Measurements from ENCODE around the gene WASHC2C.
"Not testable (repeated sequence)": the region's sequence is repeated elsewhere in the genome, so short reads cannot be mapped to it uniquely, and the experiment has no call there.

WASHC2C gene, protein sequence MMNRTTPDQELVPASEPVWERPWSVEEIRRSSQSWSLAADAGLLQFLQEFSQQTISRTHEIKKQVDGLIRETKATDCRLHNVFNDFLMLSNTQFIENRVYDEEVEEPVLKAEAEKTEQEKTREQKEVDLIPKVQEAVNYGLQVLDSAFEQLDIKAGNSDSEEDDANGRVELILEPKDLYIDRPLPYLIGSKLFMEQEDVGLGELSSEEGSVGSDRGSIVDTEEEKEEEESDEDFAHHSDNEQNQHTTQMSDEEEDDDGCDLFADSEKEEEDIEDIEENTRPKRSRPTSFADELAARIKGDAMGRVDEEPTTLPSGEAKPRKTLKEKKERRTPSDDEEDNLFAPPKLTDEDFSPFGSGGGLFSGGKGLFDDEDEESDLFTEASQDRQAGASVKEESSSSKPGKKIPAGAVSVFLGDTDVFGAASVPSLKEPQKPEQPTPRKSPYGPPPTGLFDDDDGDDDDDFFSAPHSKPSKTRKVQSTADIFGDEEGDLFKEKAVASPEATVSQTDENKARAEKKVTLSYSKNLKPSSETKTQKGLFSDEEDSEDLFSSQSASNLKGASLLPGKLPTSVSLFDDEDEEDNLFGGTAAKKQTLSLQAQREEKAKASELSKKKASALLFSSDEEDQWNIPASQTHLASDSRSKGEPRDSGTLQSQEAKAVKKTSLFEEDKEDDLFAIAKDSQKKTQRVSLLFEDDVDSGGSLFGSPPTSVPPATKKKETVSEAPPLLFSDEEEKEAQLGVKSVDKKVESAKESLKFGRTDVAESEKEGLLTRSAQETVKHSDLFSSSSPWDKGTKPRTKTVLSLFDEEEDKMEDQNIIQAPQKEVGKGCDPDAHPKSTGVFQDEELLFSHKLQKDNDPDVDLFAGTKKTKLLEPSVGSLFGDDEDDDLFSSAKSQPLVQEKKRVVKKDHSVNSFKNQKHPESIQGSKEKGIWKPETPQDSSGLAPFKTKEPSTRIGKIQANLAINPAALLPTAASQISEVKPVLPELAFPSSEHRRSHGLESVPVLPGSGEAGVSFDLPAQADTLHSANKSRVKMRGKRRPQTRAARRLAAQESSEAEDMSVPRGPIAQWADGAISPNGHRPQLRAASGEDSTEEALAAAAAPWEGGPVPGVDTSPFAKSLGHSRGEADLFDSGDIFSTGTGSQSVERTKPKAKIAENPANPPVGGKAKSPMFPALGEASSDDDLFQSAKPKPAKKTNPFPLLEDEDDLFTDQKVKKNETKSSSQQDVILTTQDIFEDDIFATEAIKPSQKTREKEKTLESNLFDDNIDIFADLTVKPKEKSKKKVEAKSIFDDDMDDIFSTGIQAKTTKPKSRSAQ (N-terminal part only)

DNA sequence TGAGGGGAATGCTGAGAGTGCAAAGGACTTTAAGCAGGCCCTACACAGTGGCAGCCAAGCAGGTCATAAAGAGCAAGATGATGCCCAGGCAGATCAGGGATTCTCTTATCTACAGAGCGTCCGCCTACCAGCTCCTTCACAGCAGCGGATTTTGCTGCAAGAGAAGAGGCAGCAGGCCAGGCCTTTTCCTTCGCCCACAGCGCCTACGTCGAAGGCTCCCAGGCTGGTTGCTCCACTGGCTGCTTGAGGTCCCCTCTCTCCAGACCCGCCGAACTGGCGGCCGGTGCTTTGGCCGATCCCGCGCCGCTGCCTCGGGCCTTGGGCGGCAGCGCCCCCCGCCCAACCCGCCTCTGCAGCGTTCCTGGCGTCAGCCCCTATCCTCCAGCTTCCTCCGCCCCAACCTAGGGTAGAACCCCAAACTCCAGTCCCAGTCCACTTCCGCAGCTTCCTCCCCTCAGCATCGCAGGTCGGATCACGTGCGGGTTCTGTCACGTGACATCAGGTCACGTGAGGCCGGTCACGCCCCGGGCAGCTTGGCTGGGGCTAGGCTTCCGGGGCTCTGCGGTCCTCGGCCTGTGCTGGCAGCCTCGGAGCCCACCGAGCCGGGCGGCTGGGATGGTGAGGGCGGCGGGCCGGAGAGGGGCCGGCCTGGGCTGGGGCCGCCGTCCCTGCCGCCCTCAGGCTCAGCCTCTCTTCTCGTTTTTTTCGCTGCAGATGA is at the start of gene WASHC2C:
Gene WASHC2C, plus strand, starts transcription at position 564 of the 718 bp plus-strand sequence. Its CDS starts 52 bp downstream, at position 616.
- DNase-seq, result peak; percentile 83

- not testable (repeated sequence) for DNase-seq
Observed at GRCh38 chr10:45678467-45678866, 48.6 kb upstream of the WASHC2C start.

DNA sequence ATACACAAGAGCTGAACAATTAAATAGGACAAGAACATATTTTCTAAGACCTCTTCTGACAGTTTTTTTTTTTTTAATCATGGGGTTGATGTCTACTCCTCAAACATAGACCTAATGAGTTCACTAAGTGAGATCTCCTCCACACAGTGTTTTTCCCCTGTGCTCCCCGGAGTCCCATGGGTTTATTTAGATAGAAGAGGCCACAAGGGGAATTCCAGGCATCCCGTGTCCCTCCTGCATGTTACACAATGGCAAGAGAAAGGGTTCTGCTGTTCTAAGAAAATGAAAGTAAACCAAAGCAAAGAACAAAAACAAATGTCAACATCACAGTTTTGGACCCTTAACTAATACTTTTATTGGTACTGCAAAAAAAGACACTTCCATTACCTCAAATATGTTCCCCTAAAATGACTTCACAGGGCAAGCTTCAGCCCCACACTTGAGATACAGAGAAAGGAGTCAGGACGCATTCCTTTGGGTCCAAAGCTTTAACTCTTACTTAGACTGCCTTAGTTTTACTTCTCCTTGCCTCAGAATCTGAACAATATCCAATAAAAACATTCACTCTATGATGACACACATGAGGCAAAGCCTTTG is 16.8 kb upstream of the WASHC2C start:
- DNase-seq, result not testable (repeated sequence)

DNA sequence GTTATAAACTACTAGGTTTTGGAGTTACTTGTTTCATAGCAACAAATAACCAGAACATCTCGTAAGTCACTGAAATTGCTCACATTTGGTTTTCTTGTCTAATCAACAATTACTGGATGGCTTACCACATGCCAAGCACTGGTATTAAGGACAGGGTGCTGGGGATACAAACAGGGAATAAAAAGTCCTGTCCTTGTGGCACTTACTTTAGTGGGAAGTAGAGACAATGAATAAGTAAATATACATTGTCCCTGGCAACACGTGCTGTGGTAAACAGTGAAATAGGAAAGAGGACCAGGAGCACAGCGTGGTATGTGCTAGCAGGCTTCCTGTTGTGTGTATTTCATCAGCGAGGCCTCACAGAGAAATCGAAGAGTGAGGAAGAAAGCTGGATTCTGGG is 15.8 kb upstream of the WASHC2C start:
- not testable (repeated sequence) for DNase-seq

GRCh38 chr10:45717053-45717452 is 10.0 kb upstream of the WASHC2C start:
- DNase-seq, result not testable (repeated sequence)

DNA sequence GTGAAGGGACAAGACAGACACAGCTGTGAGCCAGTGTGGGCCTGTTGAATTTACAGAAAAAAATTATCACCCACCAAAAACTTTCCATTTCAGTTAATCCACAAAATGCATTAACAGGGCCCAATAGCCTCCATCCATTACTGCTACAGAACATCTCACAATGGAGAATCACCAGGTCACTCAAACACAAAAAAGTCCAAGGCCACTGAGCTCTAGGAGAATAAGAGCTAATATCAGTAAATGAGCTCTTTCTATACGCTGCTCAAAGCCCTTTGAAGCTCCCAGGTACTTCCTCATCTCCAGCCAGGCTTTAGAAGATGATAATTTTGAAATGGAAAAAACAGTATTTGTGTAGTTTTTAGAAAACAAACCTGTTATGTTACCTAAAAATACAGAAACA is 9.4 kb upstream of the WASHC2C start:
- DNase-seq, result not testable (repeated sequence)

- DNase-seq, result not testable (repeated sequence)
Observed at GRCh38 chr10:45721503-45721902, 5.6 kb upstream of the WASHC2C start.

- not testable (repeated sequence) for DNase-seq
Observed at GRCh38 chr10:45723851-45724250, 3.2 kb upstream of the WASHC2C start.

GRCh38 chr10:45727421-45727965 is 427 bp downstream of the WASHC2C start:
- DNase-seq, result not testable (repeated sequence)

GRCh38 chr10:45734449-45734848 is 7.4 kb downstream of the WASHC2C start:
- not testable (repeated sequence) for DNase-seq

GRCh38 chr10:45734867-45735266 is 7.8 kb downstream of the WASHC2C start:
- not testable (repeated sequence) for DNase-seq

DNA sequence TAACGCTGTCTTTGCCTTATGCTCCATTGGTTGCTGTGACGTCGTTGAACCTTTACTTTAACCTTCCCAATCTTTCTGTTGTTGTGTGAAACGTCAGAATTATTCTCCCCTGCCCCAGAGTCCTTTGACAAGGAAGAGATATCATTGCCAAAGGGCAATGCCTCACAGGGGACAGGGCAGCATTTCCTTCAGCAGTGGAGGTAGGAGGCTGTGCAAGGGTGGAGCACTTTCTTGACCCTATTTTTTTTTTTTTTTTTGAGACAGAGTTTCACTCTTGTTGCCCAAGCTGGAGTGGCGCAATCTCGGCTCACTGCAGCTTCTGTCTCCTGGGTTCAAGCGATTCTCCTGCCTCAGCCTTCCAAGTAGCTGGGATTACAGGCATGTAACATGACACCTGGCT is 14.5 kb downstream of the WASHC2C start:
- DNase-seq, result not testable (repeated sequence)

GRCh38 chr10:45742014-45742413 is 14.9 kb downstream of the WASHC2C start:
- not testable (repeated sequence) for DNase-seq

- not testable (repeated sequence) for DNase-seq
Observed at GRCh38 chr10:45751141-45751540, 24.1 kb downstream of the WASHC2C start.

GRCh38 chr10:45752210-45752609 is 25.1 kb downstream of the WASHC2C start:
- DNase-seq, result not testable (repeated sequence)

DNA sequence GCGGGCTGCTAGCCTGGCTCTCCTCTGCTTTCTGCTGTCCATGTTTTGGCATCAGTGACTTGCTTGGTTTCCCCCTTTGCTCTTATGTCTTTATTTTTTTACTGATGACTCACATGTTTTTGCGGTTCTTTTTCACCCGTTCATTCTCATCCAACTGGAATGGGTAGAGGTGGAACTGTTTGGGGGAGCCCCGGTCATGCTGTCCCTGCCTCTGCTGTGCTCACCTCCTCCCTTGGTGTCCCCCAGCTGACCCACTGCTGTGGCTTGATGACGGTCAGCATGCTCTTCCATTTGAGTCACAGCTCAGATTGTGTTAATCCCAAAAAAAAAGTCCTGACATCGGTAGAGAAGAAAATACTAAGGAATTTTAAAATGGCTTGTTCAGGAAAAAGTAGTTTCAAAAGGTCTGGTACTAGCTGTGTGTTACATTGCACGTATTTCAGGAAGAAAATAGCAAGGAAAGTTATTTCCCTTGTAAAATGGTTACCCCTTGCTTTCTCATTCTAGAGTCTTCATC is 27.0 kb downstream of the WASHC2C start:
- DNase-seq, result not testable (repeated sequence)

DNA sequence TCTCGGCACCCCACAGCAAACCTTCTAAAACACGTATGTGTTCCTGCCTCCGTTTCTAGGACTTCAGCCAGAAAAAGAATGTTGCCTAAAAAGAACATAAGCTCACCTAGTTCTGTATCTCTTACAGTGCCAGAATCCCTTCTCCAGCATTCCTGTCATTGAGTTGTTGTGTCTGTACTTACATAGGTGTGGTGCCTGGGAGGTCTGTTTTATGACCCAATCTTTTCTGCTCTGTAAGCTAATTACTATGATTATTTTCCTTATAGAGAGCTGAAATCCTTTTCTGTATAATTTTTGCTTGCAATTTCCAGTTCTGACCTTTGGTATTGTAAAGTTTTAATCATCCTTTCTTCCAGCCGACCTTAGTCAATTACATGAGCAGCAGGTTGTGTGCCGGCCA is 28.0 kb downstream of the WASHC2C start:
- DNase-seq, result not testable (repeated sequence)

DNA sequence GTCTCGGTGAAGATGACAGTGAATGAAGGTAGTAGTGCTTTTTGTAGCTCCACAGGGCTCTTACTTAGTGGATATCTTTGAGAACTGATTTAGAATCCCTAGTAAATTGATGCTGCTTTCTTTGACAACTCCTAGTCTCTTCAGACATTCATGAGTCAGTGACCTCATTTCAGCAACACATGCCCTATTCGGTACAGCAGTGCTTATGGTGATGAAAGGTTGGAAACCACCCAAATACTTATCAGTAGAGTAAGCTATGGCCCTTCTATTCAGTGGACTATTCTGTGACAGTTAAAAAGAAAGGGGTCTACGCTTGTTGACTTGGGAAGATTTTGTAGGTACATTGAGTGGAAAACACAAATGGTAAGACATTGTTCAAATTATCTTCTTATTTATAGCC is 29.0 kb downstream of the WASHC2C start:
- not testable (repeated sequence) for DNase-seq

DNA sequence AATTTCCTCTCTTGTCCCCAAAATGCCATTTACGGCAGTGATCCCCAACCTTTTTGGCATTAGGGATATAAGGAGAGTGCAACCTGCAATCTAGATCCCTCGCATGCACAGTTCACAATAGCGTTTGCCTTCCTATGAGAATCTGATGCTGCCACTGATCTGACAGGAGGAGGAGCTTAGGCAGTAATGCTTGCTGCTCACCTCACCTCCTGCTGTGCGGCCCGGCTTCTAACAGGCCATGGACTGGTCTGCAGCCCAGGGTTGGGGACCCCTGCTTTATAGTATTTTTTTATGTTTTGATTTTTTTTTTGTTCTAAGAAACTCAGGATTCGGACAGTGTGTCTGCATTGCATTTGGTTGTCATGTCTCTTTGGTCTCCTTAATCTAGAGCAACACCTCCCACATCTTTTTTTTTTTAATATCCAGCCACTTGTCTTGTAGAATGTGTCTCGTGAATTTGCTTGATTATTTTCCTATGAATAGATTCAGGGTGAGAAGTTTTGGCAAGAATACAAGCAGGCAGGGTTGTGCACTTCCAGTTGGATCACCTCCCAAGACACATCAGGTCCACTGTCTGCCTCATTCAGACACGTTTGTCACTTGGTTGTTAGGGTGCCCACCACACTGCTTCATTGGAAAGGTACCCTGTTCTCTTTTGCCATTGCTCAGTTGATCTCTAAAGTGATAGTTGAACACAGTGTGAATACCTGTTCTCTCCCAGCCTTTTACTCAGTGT is 30.8 kb downstream of the WASHC2C start:
- DNase-seq, result not testable (repeated sequence)

DNA sequence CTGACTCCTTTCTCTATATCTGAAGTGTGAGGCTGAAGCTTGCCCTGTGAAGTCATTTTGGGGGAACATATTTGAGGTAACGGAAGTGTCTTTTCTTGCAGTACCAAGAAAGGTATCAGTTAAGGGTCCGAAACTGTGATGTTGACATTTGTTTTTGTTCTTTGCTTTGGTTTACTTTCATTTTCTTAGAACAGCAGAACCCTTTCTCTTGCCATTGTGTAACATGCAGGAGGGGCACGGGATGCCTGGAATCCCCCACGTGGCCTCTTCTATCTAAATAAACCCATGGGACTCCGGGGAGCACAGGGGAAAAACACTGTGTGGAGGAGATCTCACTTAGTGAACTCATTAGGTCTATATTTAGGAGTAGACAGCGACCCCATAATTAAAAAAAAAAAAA is 34.6 kb downstream of the WASHC2C start:
- DNase-seq, result not testable (repeated sequence)
